ENCODE results near the gene KIF23.

Gene KIF23

GRCh38 chr15:69395460-69395859 is 18.7 kb upstream of the KIF23 start:
- no peak for TF ChIP-seq CTCF (IDR thresholded peaks at IDR 0.05; ENCODE audit: low read depth, low read length)
- H3K4me3 ChIP-seq (ENCODE audit: low read depth, low read length), result no peak overlapping the region

GRCh38 chr15:69395991-69396390 is 18.2 kb upstream of the KIF23 start:
- no peak overlapping the region for H3K4me3 ChIP-seq (ENCODE audit: low read depth, low read length)
- TF ChIP-seq CTCF (IDR thresholded peaks at IDR 0.05; ENCODE audit: low read depth, low read length), result no peak

GRCh38 chr15:69398491-69398891 is 15.7 kb upstream of the KIF23 start:
- TF ChIP-seq CTCF (IDR thresholded peaks at IDR 0.05; ENCODE audit: low read depth, low read length), result no peak
- no peak overlapping the region for H3K4me3 ChIP-seq (ENCODE audit: low read depth, low read length)

GRCh38 chr15:69400850-69401249 is 13.3 kb upstream of the KIF23 start:
- TF ChIP-seq CTCF (IDR thresholded peaks at IDR 0.05; ENCODE audit: low read depth, low read length), result no peak
- no peak overlapping the region for H3K4me3 ChIP-seq (ENCODE audit: low read depth, low read length)

GRCh38 chr15:69402816-69403215 is 11.3 kb upstream of the KIF23 start:
- H3K4me3 ChIP-seq (ENCODE audit: low read depth, low read length), result no peak overlapping the region
- no peak for TF ChIP-seq CTCF (IDR thresholded peaks at IDR 0.05; ENCODE audit: low read depth, low read length)

GRCh38 chr15:69403594-69403993 is 10.6 kb upstream of the KIF23 start:
- TF ChIP-seq CTCF (IDR thresholded peaks at IDR 0.05; ENCODE audit: low read depth, low read length), result no peak
- no peak overlapping the region for H3K4me3 ChIP-seq (ENCODE audit: low read depth, low read length)

- H3K4me3 ChIP-seq (ENCODE audit: low read depth, low read length), result no peak overlapping the region
- no peak for TF ChIP-seq CTCF (IDR thresholded peaks at IDR 0.05; ENCODE audit: low read depth, low read length)
These were observed 9.0 kb upstream of the KIF23 start for GRCh38 chr15:69405110-69405509.
